D341Med (cell line): Measurements from ENCODE around the gene ULK4.
"Not testable (repeated sequence)": the region's sequence is repeated elsewhere in the genome, so short reads cannot be mapped to it uniquely, and the experiment has no call there.

Experiments used
- DNase-seq: peaks from one replicate; pipeline ENCODE4 v3.0.0; 2012; ENCODE audit warnings: low spot score

The ULK4 gene

DNA sequence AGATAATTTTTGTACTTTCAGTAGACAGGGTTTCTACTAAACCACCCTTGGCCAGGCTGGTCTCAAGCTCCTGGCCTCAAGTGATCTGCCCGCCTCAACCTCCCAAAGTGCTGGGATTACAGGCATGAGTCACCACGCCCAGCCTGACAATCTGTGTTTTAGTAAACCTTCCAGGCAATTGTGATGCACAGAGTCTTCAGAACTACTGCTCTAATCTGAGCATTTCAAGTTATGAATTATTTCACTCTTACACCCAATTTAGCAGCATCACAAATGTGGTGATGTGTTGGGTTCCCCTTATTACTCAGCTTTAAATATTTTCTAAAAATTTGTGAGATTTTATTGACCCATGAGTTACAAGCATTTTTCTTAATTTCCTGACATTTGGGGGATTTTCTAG is 94.4 kb downstream of the ULK4 start:
- DNase-seq = no peak

DNA sequence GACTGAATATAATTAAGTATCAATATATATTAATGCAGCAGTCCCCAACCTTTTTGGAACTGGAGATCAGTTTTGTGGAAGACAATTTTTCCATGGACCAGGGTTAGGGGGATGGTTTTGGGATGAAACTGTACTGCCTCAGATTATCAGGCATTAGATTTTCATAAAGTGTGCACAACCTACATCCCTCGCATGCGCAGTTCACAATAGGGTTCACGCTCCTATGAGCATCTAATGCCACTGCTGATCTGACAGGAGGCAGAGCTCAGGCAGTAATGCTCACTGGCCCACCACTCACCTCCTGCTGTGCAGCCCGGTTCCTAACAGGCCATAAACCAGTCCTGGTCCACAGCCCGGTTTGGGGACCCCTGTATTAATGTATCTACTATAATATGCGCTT is 95.6 kb downstream of the ULK4 start:
- DNase-seq = no peak

DNA sequence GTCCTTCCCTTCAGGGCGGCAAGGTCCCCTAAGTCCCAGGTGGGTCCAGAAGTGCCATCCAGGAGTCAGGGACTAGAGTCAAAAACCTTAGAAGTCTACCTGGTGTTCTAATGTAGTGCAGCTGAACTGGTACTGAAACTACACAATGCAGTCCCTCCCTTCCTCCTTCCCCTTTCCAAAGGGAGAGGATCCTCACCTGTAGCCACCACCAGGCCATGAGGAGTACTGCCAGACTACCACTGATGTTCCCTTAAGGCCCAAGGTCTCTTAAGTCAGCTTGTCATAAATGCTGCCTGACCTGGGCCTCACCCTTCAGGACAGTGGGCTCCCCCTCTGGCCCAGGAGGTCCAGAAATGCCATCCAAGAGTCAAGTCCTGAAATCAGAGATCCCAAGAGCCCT is 98.9 kb downstream of the ULK4 start:
- no peak for DNase-seq

DNA sequence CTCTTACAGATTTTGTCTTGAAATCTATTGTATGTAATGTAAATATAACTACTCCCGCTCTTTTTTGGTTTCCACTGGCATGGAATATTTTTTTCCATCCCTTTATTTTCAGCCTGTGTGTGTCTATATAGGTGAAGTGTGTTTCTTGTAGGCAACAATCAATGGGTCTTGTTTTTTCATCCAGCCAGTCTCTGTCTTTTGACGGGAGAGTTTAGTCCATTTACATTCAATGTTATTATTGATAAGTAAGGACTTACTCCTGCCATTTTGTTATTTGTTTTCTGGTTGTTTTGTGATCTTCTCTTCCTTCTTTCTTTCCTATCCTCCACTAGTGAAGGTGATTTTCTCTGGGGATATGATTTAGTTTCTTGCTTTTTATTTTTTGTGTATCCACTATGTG is 101.4 kb downstream of the ULK4 start:
- DNase-seq = not testable (repeated sequence)

DNA sequence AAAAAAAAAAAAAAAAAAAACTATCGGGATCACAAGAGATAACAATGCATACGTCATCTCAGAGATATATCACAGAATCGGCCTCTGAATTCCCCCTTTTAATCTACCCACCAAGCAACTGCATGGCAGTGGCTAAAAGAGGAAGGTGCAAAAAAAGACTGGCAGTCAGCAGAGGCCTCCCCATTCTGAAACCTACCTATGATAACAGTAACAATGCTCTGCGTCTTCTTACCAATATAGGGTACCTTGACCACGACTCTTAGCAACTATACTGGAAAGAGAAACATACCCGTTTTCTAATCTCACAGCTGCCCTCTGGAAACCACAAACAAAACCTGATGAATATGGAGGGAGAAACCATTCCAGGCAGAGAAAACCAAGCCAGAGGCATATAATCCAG is 106.9 kb downstream of the ULK4 start:
- DNase-seq = no peak

DNA sequence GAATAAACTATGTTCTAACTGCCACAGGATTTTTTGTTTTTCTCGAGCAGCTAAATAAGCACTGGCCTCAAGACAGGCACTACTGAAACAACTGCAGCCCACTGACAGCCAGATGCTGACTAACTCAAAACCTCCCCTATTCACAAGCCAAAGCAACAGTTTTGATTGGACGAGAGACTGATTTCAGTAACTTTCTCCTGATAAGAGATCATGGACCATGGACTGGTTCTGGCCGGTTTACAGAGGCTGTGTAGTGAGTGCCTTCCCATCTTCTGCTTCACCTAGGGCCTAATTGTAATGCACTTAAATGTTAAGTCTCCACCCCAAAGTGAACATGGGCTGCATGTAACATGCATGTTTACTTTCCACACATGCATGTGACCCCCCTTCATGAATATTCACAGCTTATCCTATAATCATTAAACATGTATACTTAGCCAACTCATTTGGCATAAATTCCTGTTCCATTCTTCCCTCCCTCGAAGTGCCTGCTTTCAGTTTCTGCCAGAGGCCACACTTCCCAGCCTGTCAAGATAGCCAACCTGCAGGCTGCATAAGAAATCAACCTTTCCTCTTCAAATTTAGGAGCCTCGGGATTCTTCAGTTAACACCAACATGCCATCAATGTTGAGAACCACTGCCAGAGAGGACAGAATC is 108.2 kb downstream of the ULK4 start:
- DNase-seq = no peak

DNA sequence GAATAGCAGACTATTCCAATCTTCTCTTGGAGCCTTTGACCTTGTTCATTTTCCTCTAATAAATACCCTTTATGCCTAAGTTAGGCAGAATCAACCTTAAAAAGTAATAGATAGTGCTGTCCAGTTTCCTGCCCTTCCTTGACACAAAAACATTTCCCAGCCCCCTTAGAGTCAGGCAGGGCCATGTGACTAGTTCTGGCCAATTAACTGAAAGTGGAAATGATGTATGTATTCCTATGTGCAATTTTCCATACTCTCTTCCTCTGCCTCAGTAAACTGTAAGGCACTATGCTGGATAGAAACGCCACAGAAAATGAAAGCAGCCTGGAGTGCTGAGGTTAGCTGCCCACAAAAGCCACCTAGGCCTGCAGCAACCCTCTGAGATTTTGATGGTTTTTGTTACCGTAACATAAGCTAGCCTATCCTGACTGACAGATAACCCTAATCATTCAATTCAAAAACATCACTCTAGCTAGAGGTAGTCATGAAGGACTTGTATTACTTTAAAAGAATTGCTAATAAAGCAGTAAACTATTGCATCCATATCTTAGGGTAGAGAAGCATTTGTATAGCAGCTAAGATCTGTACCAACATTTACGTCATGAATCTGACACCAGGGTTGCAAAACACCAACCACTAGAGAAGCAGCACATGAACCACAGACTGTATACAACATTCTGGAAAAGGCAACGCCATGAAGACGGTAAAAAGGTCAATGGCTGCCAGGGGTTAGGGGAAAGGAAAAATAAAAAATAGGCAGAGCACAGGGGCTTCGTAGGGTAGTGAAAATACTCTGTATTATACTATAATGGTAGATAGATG is 112.9 kb downstream of the ULK4 start:
- no peak for DNase-seq

DNA sequence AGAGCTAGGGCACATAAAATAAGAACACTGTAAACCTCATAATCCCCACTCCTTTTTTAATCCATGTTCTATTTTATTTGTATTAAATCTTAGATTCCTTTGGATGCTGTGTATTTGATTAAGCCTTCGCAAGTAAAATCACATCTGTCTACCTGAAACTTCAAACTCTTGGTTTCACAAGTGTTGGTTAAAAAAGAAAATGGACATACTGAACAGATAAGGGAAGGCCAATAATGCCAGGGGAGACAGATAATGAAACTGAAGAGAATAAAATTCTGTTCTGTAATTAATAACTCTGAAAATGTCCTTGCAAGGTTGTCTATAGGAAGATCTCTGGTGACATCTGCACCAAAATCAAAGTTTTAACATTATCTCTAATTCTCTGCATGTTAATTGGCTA is 114.2 kb downstream of the ULK4 start:
- no peak for DNase-seq

DNA sequence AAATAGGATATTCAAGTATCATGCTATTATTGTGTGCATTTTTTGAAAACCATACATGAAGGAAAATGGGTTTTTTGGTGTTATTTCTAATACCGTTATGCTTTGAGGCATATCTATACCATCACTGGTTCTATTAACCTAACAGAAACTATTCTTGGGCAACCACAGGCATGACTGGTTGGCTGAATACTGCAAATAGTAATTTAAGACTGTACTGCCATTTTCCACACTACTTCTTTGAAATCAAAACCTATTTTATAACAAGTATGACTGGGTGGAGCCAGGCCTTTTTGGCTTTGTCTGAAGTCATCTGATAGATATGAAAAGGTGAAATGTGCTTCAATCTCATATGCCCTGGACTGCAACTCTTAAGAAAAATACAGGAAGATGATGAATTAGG is 115.1 kb downstream of the ULK4 start:
- DNase-seq = no peak

DNA sequence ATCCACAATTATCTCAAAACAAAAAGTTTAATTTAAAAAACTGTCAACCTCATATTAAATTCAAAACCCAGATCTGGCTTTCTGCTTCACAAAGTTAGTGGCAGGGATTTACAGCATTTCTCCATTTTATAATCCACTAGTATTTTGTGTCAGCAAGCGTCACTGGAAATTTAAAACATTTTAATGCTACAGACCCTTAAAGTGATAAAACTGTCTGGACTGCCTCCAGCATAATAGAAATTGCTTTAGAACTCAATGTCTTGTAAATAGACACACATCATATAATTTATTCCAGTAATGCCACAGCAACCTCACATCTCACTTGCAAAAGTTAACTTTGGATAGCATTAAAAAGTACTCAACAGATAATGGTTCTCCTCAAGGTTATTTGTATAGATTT is 116.1 kb downstream of the ULK4 start:
- no peak for DNase-seq

DNA sequence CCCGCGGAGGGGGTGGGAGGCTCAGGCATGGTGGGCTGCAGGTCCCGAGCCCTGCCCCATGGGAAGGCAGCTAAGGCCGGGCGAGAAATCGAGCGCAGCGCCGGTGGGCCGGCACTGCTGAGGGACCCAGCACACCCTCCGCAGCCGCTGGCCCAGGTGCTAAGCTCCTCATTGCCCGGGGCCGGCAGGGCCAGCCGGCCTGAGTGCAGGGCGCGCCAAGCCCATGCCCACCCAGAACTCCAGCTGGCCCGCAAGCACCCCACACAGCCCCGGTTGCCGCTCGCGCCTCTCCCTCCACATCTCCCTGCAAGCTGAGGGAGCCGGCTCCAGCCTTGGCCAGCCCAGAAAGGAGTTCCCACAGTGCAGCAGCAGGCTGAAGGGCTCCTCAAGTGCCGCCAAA is 117.6 kb downstream of the ULK4 start:
- DNase-seq = not testable (repeated sequence)

DNA sequence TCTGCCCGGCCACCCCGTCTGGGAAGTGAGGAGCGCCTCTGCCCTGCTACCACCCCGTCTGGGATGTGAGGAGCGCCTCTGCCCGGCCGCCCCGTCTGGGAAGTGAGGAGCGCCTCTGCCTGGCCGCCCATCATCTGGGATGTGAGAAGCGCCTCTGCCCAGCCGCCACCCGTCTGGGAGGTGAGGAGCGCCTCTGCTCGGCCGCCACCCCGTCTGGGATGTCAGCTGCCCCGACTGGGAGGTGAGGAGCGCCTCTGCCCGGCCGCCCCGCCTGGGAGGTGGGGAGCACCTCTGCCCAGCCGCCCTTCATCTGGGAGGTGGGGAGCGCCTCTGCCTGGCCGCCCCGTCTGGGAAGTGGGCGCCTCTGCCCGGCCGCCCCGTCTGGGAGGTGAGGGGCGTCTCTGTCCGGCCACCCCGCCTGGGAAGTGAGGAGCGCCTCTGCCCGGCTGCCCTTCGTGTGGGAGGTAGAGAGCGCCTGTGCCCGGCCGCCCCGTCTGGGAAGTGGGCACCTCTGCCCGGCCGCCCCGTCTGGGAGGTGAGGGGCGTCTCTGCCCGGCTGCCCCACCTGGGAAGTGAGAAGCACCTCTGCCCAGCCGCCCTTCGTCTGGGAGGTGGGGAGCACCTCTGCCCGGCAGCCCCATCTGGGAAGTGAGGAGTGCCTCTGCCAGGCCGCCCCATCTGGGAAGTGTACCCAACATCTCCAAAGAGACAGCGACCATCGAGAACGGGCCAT is 120.8 kb downstream of the ULK4 start:
- not testable (repeated sequence) for DNase-seq

DNA sequence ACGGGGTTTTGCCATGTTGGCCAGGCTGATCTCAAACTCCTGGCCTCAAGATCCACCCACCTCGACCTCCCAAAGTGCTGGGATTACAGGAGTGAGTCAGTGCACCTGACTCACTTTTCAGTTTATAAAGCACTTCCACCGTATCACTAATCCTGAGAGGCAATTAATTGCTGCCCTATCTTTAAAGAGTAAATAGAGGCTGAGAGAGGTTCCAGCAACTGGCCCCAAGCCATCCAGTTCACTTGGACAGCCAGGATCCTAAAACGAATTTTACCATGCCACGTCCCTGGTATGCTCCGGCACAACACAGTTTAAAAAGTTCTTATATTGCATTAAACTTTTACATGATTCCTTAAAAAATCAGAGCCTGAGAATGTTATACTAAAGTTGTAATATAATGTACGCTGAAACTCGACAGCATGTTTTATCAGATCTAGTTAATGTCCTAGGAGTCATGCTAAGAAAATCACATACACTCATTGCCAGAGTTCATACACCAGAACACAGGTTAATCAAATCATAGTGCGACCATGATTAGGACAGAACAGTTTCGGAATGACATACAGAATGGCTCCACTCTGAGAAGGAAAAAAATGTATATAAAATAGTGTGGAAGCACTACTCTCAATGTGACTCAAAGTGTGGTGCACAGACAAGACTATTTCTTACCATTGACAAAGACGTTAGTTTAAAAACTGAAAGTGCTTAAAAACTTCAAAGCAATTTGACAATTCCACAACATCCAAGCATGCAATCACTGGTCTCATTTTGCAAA is 125.4 kb downstream of the ULK4 start:
- no peak for DNase-seq

DNA sequence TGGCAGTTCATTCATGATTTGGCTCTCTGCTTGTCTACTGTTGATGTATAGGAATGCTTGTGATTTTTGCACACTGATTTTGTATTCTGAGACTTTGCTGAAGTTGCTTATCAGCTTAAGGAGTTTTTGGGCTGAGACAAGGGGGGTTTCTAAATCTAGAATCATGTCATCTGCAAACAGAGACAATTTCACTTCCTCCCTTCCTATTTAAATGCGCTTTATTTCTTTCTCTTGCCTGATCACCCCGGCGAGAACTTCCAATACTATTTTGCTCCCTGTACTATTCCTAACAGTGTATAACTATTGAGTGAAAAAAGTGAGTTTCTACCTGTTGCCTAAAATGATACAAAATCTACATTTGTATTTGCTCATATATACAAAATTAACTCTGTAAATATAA is 128.3 kb downstream of the ULK4 start:
- no peak for DNase-seq

DNA sequence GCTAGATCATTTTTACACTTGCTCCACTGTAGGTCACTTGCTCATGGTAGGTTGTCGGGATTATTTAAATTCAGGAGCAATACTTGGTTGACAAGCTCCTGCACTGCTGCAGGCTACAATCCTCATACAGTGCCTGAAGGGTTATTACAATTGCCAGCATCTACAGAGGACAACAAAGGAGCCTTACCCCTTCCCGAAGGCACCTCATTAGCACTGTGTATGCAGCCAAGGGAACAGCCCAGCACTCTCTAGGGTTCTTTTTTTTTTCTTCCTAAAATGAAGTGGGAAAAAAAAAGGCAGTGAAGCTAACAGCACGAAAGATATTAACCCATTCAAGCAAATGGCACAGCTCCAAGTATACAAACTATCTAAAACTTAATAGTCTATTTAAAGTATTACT is 142.7 kb downstream of the ULK4 start:
- no peak for DNase-seq

DNA sequence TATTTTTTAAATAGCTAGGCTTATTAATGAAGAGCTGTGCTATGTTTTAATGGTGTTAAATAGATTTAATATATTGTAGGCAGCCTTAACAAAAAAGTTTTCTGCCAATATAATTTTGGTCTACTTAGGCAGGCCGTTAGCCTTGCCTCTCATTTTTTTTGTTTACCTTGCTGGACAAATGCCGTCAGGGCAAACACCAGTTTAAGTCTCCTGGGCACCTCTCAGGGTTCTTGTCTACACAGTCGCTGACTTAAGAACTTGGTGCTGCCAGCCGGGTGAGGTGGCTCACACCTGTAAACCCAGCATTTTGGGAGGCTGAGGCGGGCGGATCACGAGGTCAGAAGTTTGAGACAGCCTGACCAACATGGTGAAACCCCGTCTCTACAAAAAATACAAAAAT is 153.3 kb downstream of the ULK4 start:
- DNase-seq = no peak

DNA sequence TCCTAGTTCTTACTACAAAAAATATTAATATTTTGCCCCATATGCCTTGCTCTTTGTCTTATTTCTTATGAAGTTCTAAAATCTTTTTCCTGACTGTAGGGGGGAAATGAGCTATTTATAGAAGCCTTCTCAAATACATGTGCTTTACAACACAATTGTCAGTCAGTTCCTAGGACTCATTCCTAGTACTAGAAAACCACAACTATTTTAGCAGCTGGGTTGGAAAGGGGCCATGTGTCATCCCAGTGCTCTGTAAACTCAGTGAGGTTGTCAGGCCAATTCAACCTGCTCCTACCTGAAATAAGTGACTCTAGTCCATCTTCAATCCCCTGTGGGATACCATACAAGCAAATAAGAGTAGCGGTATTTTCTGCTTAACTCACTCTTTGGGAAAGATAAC is 153.8 kb downstream of the ULK4 start:
- DNase-seq = no peak

DNA sequence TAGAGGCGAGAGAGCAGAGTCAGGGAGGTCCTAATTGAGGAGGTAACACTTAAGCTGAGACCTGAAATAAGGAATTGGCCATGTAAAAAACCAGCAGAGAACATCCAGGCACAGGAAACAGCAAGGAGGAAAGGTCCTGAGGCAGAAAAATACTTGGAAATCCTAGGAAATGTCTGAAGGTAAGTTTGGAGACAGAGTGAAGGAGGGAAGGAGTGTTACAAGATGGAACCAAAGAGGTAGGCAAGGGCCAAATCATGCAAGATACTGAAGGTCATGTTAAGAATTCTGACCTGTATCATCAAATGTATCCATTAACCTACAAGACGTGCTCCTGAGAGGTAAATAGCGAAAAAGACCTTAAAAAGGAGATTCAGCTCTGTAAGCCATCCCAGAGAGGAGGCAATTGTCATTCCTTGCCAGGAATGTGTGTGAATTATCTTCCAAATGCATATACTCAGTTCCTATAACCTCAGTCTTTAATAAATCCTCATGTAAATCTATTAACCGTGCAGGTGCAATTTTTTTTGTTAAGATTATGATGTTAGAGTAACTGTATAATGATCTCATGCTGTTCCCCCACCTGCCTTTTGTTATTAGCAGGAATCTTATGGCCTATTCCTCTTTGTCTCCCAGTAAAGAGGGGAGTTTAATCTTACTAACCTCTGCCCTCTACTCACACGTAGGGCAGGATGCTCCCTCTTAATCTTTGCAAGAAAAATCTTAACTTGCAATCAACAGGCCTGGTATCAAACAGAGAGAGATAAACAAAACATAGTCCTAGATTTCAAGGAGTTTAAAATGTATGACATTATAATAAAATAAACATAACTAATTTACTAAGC is 166.9 kb downstream of the ULK4 start:
- no peak for DNase-seq

DNA sequence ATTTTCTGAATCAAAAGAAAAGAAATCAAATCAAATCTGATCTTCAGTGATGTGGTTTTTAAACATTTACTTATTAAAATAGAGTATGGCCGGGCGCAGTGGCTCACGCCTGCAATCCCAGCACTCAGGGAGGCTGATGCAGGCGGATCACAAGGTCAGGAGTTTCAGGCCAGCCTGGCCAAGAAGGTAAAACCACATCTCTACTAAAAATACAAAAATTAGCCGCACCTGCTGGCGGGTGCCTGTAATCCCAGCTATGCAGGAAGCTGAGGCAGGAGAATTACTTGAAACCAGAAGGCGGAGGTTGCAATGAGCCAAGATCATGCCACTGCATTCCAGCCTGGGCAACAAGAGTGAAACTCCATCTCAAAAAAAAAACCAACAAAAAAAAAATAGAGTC is 169.1 kb downstream of the ULK4 start:
- no peak for DNase-seq

DNA sequence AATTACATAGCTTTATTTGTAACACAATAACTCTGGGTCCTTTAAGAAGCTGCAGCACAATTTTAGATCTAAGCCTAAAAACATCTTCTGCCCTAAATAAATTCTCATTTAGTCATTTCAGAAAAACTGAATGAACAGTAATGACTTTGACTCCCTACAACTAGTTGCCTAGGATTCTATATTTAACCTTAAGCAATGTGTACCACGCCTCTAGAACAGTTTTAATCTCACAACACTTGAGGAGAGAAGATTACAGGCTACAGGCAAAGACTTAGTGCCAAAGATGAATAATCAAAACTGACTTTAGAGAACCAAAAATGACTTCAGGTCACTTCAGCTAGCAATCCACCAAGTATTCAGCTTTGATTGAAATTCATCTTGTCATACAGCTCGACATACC is 192.8 kb downstream of the ULK4 start:
- no peak for DNase-seq

DNA sequence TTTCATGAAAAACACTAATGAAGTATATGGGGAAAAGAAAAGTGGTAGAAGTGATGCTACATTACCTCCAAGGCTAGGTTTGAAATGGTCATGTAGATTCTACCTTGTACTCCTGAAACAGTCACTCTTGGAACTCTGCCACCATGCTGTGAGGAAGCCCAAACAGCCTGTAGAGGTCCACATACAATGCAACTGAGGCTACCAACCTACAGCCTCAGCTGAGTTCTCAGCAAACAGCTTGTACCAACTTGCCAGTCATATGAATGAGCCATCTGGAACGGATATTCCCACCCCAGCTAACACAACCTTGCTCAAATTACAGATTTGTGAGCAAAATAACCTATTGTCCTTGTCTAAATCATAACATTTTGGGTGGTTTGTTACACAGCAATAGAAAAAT is 193.5 kb downstream of the ULK4 start:
- DNase-seq = no peak
